Spleen (tissue), 11 donors: ENCODE data around the gene TMEM201. TPM values are rescaled to one million over a fixed set of nuclear protein-coding genes. Genes with fewer than 3 reads are reported as not detected.

Source experiments
- DNase-seq: peaks from one replicate; pipeline ENCODE4 v3.0.0-alpha.2; 2020
- H3K27ac ChIP-seq, 8 donors: fragments of 200-600 bp; sonication (generic) in 7 of 8; 1 replicate in 4 of 8; 2 replicates in 4 of 8; pipeline versions ENCODE4 v1.5.0 to v1.8.0; 2016 to 2021; ENCODE audit warnings: inconsistent platforms in 4 of 8, mild to moderate bottlenecking in 4 of 8, moderate library complexity in 1 of 8
- H3K27me3 ChIP-seq, 7 donors: fragments of 200-600 bp; sonication (generic) in 6 of 7; replicated peaks in 1 of 7; 1 replicate in 4 of 7; 2 replicates in 3 of 7; pipeline versions ENCODE4 v1.5.0 to v1.8.0; 2016 to 2021; ENCODE audit warnings: inconsistent platforms in 3 of 7, mild to moderate bottlenecking in 1 of 7
- H3K36me3 ChIP-seq, 6 donors: fragments of 200-600 bp; sonication (generic) in 5 of 6; 1 replicate in 4 of 6; 2 replicates in 2 of 6; pipeline versions ENCODE4 v1.5.0 to v1.8.0; 2016 to 2021; ENCODE audit warnings: inconsistent platforms in 2 of 6
- H3K4me1 ChIP-seq, 6 donors: fragments of 200-600 bp; sonication (generic) in 5 of 6; 1 replicate in 3 of 6; 2 replicates in 3 of 6; pipeline versions ENCODE4 v1.5.0 to v1.8.0; 2016 to 2021; ENCODE audit warnings: inconsistent platforms in 3 of 6
- H3K4me3 ChIP-seq, 8 donors: fragments of 200-600 bp; sonication (generic) in 7 of 8; 1 replicate in 4 of 8; 2 replicates in 4 of 8; pipeline versions ENCODE4 v1.5.0 to v1.8.0; 2016 to 2021; ENCODE audit warnings: inconsistent platforms in 4 of 8, mild to moderate bottlenecking in 4 of 8, moderate library complexity in 2 of 8
- H3K9me3 ChIP-seq, 8 donors: fragments of 200-600 bp; sonication (generic) in 7 of 8; 1 replicate in 4 of 8; 2 replicates in 4 of 8; pipeline versions ENCODE4 v1.5.0 to v1.8.0; 2016 to 2021; ENCODE audit warnings: inconsistent platforms in 4 of 8
- CTCF ChIP-seq, 11 experiments: fragments of 200-600 bp in 7 of 11; fragments of 450-650 bp in 4 of 11; sonication (generic) in 4 of 11; IDR thresholded peaks in 8 of 11; conservative IDR thresholded peaks in 3 of 11; 1 replicate in 7 of 11; 2 replicates in 4 of 11; pipeline versions ENCODE4 v1.4.0 to v1.8.0; 2016 to 2021; ENCODE audit warnings: antibody characterized with exemption in 11 of 11, inconsistent platforms in 4 of 11, mild to moderate bottlenecking in 1 of 11
- POLR2A ChIP-seq, 3 donors: fragments of 450-650 bp; IDR thresholded peaks; one replicate each; pipeline ENCODE4 v1.5.1; 2017; ENCODE audit warnings: antibody characterized with exemption in 3 of 3, mild to moderate bottlenecking in 1 of 3
- POLR2AphosphoS5 ChIP-seq, 3 donors: sonication (generic); formaldehyde crosslinking; IDR thresholded peaks; one replicate each; pipeline ENCODE4 v1.5.1; 2017; ENCODE audit warnings: antibody characterized with exemption in 3 of 3
- WGBS, 5 donors: extraction: QIAGEN DNeasy Blood & Tissue Kit in 3 of 5; methylation state at CpG; one replicate each; pipeline versions ENCODE4 v1.1.5 to v1.1.7; 2013 to 2018; 5-methylcytosine and 5-hydroxymethylcytosine counted together
- intact Hi-C: fragments of 100-400 bp; cut with DNase I; formaldehyde crosslinking; loops from one replicate; pipeline ENCODE4 v1.15.0; 2023; ENCODE audit warnings: low total_unique reads
- polyA plus RNA-seq, 3 donors: library from polyadenylated mRNA; stranded (reverse); fragments of 200-250 nt; gene quantifications; one replicate each; pipeline ENCODE4 v1.2.1, GENCODE V29; 2013
- total RNA-seq, 7 donors: library from RNA; depleted of rRNA in 3 of 7; stranded (reverse); fragments of >200 nt in 3 of 7; fragmentation: NEBNext Ultra II Directional in 4 of 7; extraction: Animal tissue kit (Norgen Biotek cat#: 25700) in 4 of 7; gene quantifications; one replicate each; pipeline versions ENCODE4 v1.1.0 to v1.2.1, GENCODE V29; 2016 to 2021
- donor health status: healthy with polysubstance abuse.
- donor health status: DM: no; HTN: no; CAD: no; lungs with moderate emphysema.
- donor health status: DM: no; HTN: no; CAD: no.
- donor health status: Bipolar disorder and iron deficiency.
- donor health status: healthy.
- donor health status: DM: no; HTN: no; CAD: no.
- donor health status: DM: yes; HTN: yes; CAD: no.

Gene TMEM201
- total and polyA plus RNA-seq, 10 donors = 2.5 to 11.6 (median 6.3) TPM

GRCh38 chr1:9590201-9590600, 1.5 kb downstream of the TMEM201 start:
- Histone ChIP-seq H3K27ac (no peak overlapping the region), H3K36me3 (no peaks in the 10 kb centered on the region), H3K27me3 (no peaks in the 10 kb centered on the region), H3K4me1 (peaks cover 24 to 71% (median 55%) of the 10 kb centered on the region in 6 donors), H3K9me3 (no peaks in the 10 kb centered on the region), H3K4me3 (peak overlapping the region in 2 of 8 donors; percentile 72 to 91)
- intact Hi-C loops = no loop called here
- DNase-seq = peak; percentile 69
- 56 to 84% (median 75%) methylated on average over 1 to 7 of the region's 7 CpGs for WGBS, 5 donors
- no peak for TF ChIP-seq POLR2AphosphoS5 (IDR thresholded peaks at IDR 0.05)
- TF ChIP-seq CTCF (IDR thresholded peaks at IDR 0.05 in 8 of 11, conservative IDR thresholded peaks at IDR 0.05 in 3 of 11) = no peak
- no peak for TF ChIP-seq POLR2A (IDR thresholded peaks at IDR 0.05)

- no peaks in the 10 kb centered on the region for H3K9me3 ChIP-seq
- H3K4me1 ChIP-seq = peaks cover 24 to 71% (median 55%) of the 10 kb centered on the region in 6 donors
- peak; percentile 79 for DNase-seq
- intact Hi-C loops = no loop called here
- TF ChIP-seq POLR2A (IDR thresholded peaks at IDR 0.05) (no peak), POLR2AphosphoS5 (IDR thresholded peaks at IDR 0.05) (no peak), CTCF (IDR thresholded peaks at IDR 0.05 in 8 of 11, conservative IDR thresholded peaks at IDR 0.05 in 3 of 11) (no peak)
- WGBS, 5 donors = 75 to 91% (median 79%) methylated on average over 17 to 19 of the region's 19 CpGs
- peak overlapping the region in 1 of 8 donors; percentile 5 for H3K27ac ChIP-seq
- peaks cover 0 to 7% (median 0%) of the 10 kb centered on the region in 6 donors for H3K36me3 ChIP-seq
- no peaks in the 10 kb centered on the region for H3K27me3 ChIP-seq
- no peak overlapping the region for H3K4me3 ChIP-seq
These were observed 2.4 kb downstream of the TMEM201 start for GRCh38 chr1:9590945-9591668.

GRCh38 chr1:9591669-9592509, 3.2 kb downstream of the TMEM201 start:
- H3K4me1 ChIP-seq = peaks cover 24 to 71% (median 55%) of the 10 kb centered on the region in 6 donors
- TF ChIP-seq CTCF (IDR thresholded peaks at IDR 0.05 in 8 of 11, conservative IDR thresholded peaks at IDR 0.05 in 3 of 11) (no peak), POLR2A (IDR thresholded peaks at IDR 0.05) (no peak), POLR2AphosphoS5 (IDR thresholded peaks at IDR 0.05) (no peak)
- H3K9me3 ChIP-seq = no peaks in the 10 kb centered on the region
- H3K27me3 ChIP-seq = no peaks in the 10 kb centered on the region
- H3K36me3 ChIP-seq = peaks cover 0 to 14% (median under 1%) of the 10 kb centered on the region in 6 donors
- intact Hi-C loops = no loop called here
- no peak overlapping the region for H3K27ac ChIP-seq
- peak; percentile 71 for DNase-seq
- H3K4me3 ChIP-seq = no peak overlapping the region
- WGBS, 5 donors = 80 to 90% (median 82%) methylated on average over 22 of the region's 22 CpGs
